HPDE6-E6E7 (cell line): Measurements from ENCODE around the gene ATF2.

ENCODE experiments used
- DNase-seq: peaks from one replicate; pipeline ENCODE4 v3.0.0; 2011; ENCODE audit warnings: missing footprints; ENCODE audit errors: extremely low spot score

The ATF2 gene

DNA sequence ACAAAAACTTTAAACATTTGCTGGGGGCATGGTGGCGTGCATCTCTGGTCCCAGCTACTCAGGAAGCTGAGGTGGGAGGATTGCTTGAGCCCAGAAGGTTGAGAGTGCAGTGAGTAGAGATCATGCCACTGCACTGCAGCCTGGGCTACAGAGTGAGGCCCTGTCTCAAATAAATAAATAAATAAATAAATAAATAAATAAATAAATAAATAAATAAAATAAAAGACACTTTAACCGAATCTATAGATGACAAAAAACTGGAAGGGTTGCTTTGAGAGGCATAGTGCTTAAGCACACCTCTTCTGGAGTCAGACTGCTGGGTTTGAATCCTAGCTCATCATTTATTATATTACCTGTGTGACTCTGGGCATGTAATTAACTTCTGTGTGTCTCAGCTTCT lies 141.6 kb downstream of the ATF2 start:
- no peak for DNase-seq

DNA sequence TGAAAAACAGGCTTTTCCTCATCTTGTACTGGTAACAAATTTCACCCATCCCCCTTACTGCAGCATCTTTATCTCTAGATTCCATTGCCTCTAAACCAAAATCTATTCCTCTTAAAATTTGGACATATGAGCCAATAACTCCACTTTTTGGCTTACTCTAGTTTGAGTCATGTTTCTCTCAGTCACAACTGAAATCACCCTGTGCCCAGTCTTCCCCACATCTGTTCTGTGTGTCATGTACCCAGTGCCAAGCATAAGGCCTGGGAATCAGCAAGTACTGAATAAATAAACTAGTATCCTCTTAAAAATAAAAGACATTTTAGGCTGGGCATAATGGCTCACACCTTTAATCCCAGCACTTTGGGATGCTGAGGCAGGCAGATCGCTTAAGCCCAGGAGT lies 142.1 kb downstream of the ATF2 start:
- DNase-seq, result no peak

- DNase-seq, result no peak
These were observed 142.8 kb downstream of the ATF2 start for GRCh38 chr2:175025233-175025632.

- DNase-seq, result no peak
These were observed 145.1 kb downstream of the ATF2 start for GRCh38 chr2:175022923-175023322.
